ENCODE results near the gene SYTL5.
"Not testable (repeated sequence)": the region's sequence is repeated elsewhere in the genome, so short reads cannot be mapped to it uniquely, and the experiment has no call there.

The SYTL5 gene

DNA sequence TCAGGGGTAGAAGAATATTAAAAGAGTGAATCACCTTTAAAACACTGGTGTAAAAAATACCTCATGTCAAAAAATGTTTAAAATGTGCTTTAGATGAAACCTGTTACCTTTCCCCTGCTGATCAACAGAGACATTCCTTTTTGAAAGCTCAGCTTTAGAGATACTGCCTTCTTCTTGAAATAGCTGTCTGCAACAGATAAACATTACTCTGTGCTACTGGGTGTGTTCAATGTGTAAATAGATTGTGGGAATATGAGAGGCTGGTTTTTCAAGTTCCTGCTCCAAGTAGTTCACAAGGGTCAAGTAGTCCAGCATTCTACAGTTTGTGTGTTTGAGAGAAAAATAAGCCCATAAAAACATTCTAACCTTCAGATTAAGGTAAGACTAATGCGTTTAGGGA lies at the start of gene SYTL5:
SYTL5 (plus strand) TSS at position 263 of the 400 bp plus-strand sequence. CDS start 27,337 bp downstream, outside the sequence.
- FAIRE-seq = no peak

- no peak for FAIRE-seq
Measured at GRCh38 chrX:37958525-37959211, 47.7 kb upstream of the SYTL5 start.

- FAIRE-seq = no peak
Measured at GRCh38 chrX:37959212-37960021, 46.9 kb upstream of the SYTL5 start.

DNA sequence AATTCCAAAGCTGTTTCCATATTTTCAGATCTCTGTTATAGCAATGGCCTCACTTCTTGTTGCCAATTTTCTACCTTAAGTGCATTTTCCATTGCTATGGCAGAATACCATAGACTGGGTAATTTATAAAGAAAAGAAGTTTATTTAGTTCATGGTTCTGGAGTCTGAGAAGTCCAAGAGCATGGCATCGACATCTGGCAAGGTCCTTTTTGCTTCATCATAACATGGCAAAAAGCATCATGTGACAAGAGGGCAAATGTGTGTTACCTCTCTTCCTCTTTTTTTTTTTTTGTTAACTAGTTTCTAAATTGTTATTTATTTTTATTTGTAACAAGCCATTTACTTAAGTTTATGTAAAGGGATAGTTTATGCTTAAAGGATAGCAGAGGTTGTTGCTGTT lies 45.2 kb upstream of the SYTL5 start:
- no peak for FAIRE-seq

- FAIRE-seq = no peak
Measured at GRCh38 chrX:37967714-37968113, 38.6 kb upstream of the SYTL5 start.

GRCh38 chrX:37975421-37975820 lies 30.9 kb upstream of the SYTL5 start:
- FAIRE-seq = no peak

DNA sequence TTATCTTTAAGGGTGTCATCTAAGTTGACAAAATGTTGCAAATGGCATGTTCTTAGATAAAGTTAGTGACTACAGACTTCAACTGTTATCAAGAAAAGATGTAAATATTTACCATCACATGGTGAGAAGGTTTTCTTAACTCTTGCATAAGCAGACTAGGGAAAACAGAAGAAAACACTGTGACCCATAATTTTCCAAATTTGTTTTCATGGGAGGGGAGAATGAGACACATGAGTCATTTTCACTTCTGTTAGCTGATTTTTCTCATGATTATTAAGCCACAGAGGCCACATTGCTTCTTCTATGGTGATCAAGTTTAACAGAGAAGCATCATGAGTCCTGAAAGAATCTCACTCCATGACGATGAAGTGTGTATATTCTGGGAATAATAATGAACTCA lies 30.2 kb upstream of the SYTL5 start:
- no peak for FAIRE-seq

GRCh38 chrX:37984880-37985279 lies 21.5 kb upstream of the SYTL5 start:
- FAIRE-seq = no peak

GRCh38 chrX:37986893-37987292 lies 19.5 kb upstream of the SYTL5 start:
- FAIRE-seq = no peak

GRCh38 chrX:37989304-37989703 lies 17.0 kb upstream of the SYTL5 start:
- no peak for FAIRE-seq

DNA sequence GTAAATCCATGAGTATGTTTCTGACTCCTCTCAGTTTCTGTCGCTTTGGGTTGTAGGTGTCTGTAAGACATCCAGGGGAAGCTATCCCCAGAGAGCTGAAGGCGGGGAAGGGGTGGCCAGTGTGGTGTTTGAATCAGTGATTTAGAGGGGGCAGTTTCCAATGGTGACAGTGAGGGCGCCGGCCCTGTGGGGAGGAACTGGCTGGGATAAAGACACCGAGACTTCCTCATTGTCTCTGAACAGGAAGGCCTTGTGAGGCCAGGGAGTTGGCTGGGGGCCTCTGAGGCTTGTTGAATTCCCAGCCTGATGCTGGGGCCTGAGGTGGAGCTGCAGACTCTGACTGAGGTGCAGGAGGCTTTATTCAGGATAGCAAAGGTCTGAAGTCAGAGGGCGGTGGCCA lies 15.1 kb upstream of the SYTL5 start:
- FAIRE-seq = not testable (repeated sequence)

DNA sequence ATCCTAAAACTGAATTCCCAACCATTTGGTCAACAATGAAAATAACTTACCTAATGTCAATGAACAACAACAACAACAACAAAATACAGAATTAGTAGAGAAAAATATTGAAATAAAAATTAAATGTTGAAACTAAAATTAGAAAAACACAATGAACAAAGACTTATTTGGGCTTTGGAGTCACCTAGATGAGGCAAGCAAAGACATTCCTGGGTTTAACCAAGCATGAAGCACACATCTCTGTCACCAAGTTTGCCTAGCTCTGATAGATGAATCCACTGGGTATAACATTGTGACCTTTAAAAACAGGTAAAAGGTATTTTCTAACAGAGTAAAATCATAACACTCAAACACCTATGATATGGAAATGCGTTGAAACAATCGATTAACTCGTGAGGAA lies 13.2 kb upstream of the SYTL5 start:
- FAIRE-seq = no peak

- FAIRE-seq = no peak
Measured at GRCh38 chrX:37993837-37994619, 12.3 kb upstream of the SYTL5 start.

GRCh38 chrX:37995428-37995827 lies 10.9 kb upstream of the SYTL5 start:
- no peak for FAIRE-seq

DNA sequence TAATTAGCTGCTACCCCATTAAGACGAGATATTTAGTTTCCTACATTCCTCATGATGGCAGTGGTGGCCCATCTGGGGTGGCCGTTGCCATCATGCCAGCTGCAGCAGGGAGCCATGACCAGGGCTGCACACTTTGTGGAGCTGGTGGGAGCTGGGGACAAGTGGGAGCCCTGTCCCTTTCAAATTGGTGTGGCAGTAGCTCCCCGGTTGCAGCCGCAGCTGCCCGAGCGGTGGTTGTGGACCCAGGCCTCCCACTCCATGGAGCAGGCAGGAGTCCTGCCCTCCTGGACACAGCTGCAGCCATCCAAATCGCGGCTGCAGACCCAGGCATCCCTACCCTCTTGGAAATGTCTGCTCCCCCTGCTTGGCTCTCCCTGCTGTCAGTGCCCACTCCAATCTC lies 9.3 kb upstream of the SYTL5 start:
- no peak for FAIRE-seq

DNA sequence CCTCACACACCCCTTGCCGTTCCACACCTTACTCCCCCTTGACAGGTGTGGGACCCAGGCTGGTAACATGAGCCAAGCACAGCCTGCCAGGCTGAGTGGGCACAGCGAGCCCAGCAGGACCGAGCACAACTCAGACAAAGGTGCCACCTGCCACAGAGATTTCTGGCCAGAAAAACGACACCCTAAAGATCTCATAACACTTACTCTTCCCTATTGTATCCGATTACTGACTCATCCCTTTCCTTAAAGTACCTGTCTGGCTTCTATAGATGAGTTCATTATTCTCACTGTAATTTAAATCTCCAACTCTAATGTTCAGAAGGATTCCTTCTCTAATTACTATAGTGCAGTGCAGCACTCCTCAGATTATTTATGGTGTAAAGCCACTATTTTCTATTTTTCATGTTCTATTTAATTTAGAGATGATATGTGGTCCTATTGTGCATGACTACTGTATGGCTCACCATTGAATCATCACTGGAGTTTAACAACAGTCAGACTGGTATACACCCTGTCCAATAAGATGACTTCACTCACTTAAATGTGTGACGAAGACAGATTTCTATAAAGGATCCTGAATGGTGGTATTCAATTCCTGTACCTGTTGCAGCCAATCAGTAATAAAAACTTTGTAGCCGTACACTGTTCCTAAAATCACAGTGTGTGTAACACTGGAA lies 7.6 kb upstream of the SYTL5 start:
- no peak for FAIRE-seq

GRCh38 chrX:38000706-38001105 lies 5.6 kb upstream of the SYTL5 start:
- no peak for FAIRE-seq

DNA sequence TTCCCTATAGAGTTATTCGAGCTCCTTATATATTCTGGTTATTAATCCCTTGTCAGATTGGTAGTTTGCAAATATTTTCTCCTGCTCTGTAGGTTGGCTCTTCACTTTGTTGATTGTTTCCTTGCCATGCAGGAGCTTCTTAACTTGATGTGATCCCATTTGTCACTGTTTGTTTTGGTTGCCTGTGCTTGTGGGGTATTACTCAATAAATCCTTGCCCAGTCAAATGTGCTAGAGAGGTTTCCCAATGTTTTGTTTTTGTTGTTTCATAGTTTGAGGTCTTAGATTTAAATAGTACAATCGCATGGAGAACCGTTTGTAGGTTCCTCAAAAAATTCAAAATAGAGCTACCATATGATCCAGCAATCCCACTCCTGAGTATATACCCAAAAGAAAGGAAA lies 2.3 kb upstream of the SYTL5 start:
- no peak for FAIRE-seq

DNA sequence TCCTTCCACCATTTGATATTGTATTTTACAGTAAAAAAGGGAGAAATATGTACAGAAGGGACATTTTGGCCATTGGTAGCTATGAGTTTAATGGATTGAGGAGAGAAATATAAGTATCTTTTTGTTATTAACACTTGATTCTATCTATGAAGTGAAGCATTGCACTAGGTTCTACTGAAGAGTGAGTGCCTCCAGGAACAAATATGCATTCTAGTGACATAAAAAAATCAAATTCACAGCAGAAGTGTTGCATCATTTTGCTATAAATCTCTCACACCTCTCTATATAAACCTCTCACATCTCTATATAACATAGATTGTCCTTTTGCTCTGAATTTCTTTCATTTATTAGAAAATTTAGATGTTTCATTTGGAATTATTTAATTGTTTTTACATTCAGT lies 425 bp downstream of the SYTL5 start:
- no peak for FAIRE-seq

- FAIRE-seq = no peak
Measured at GRCh38 chrX:38008658-38009057, 2.3 kb downstream of the SYTL5 start.

- no peak for FAIRE-seq
Measured at GRCh38 chrX:38009641-38010040, 3.3 kb downstream of the SYTL5 start.

- no peak for FAIRE-seq
Measured at GRCh38 chrX:38018766-38019425, 12.5 kb downstream of the SYTL5 start.

- FAIRE-seq = no peak
Measured at GRCh38 chrX:38028300-38028699, 21.9 kb downstream of the SYTL5 start.
